ENCODE measurements around the gene SLC12A8. TPM values are rescaled to one million over a fixed set of nuclear protein-coding genes. Genes with fewer than 3 reads are reported as not detected.

The SLC12A8 gene
- total RNA-seq, 1 experiment from 2014 or later: 4.8 TPM

- peak; percentile 78 for DNase-seq (ENCODE audit: low read depth)
These were observed 132.9 kb downstream of the SLC12A8 start for GRCh38 chr3:125079675-125080045.

DNA sequence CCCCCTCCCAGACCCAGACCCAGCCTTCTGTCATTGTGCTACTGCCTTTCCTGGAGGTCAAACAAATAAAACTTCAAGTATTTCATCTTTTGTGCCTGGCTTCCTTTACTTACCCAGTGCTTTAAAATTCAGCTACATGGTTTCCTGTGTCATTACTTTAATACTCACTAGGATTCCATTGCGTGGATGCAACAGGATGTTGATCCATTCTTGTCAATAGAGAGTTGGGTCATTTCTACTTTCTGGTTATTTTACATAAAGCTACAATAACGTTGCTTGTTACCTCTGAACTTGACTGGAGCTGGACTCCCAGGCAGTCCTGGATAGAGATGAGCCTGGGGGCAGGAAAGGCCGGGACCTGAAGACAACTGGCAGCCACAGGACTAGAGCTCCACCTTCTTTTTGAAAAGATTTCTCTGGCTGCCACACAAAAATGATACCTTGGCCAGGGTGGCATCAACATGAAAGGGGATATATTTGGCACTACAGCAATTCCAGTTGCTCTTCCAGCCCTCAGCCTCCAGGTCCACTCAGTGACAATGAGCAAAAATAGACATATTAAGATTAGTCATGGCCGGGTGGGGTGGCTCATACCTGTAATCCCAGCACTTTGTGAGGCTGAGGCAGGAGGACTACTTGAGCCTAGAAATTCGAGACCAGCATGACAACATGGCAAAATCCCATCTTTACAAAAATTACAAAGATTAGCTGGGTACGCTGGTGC is 133.4 kb downstream of the SLC12A8 start:
- no peak for DNase-seq (ENCODE audit: low read depth)

DNA sequence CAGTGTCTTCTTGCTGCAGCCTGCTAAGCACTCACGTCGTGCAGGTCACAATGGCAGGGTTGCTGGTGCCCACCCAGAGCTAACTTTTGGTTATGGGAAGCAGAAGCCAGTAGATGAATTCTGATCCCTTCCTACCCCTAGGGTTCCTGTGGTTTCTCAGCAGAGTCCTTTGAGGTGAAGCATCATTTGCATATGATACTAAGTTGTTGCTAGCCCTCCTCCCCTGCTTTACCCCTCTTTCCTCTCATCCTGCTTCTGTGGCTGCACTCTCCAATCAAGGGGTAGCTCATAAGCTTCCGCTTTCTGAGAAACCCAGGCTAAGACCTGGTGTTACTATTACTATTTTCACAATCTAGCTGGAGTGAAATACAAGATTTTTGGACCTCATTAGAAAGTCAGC is 134.7 kb downstream of the SLC12A8 start:
- no peak for DNase-seq (ENCODE audit: low read depth)

DNA sequence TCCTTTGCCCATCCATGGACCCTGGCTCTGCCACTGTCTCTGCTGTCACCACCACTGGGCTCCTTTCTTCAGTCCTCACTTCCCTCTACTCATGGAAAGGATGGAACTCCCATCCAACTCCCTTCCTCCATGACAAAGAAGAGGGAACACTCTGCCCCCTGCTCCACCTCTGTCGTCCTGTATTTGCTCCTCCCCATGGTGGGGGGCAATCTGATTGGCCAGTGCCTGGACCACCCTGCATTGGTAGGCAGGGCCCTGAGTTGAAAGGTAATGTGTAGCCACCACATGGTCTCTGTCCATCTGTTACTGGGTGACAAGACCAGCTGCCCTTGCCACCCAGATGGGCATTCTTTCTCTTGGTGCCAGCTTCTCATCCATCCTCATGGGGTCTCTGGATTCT is 136.1 kb downstream of the SLC12A8 start:
- DNase-seq (ENCODE audit: low read depth): no peak

GRCh38 chr3:125075738-125076137 is 136.8 kb downstream of the SLC12A8 start:
- DNase-seq (ENCODE audit: low read depth): no peak

GRCh38 chr3:125073390-125073905 is 139.1 kb downstream of the SLC12A8 start:
- DNase-seq (ENCODE audit: low read depth): no peak

DNA sequence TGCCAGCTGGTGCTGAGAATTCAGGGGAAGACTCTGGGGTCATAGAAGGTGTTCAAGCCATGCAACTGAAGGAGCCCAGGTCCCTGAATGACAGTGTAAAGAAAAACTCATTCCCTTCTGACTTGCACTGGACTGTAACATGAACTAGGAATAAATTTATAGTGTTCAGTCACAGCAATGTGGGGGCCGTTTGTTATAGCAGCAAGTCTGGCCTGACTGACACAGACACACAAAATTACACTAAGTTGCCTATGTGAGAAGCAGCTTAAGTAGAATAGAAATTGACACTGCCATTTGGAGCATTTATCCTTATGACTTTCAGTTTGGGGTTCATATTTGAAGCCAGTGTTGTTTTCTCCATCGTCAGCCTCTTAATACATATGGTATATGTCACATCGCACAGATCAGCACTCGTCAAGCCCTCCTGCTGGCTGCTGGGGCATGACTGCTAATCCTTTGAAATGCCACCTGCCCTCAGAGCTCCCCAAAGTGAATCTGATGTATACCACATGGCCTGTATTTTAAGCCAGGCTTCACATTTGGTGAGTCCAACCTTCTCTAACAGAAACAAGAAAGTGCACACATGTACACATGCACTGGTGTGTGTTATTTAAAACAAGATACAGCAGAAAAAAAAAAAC is 139.7 kb downstream of the SLC12A8 start:
- DNase-seq (ENCODE audit: low read depth): no peak

GRCh38 chr3:125072301-125072700 is 140.2 kb downstream of the SLC12A8 start:
- DNase-seq (ENCODE audit: low read depth): peak; percentile 84

GRCh38 chr3:125069968-125070745 is 142.4 kb downstream of the SLC12A8 start:
- DNase-seq (ENCODE audit: low read depth): no peak

GRCh38 chr3:125069452-125069851 is 143.1 kb downstream of the SLC12A8 start:
- no peak for DNase-seq (ENCODE audit: low read depth)

DNA sequence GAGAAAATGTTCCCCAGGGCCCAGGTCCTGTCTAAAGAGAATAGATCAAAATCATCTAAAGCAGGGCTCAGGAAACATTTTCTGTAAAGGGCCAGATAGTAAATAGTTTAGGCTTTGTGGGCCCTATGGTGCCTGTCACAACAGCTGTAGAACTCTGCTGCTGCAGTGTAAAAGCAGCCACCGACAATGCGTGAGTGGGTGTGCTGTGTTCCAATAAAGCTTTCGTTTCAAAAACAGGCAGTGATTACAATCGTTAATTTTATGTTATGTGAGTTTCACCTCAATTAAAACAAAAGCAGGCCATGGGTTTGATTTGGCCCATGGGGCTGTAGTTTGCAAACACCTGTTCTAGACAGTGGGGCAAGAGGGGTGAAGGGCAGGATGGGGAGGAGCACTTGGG is 144.3 kb downstream of the SLC12A8 start:
- DNase-seq (ENCODE audit: low read depth): no peak

DNA sequence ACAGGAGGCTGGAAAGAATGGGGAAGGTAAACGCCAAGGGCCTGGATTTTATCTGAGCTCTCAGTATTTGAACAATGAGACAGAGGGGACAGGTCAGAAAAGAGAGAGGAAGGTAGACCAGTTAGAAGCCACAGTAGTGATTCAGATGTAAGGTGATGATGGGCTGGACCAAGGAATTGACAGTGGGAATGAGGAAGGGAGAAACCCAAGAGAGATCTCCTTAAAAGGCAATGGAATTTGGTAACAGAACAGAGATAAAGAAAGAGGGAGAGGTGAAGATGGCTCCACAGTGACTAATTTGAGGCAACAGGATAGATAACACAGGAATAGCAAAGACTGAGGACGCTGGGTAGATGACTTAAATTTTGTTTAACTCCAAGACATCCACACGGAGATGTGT is 145.3 kb downstream of the SLC12A8 start:
- peak; percentile 45 for DNase-seq (ENCODE audit: low read depth)

DNA sequence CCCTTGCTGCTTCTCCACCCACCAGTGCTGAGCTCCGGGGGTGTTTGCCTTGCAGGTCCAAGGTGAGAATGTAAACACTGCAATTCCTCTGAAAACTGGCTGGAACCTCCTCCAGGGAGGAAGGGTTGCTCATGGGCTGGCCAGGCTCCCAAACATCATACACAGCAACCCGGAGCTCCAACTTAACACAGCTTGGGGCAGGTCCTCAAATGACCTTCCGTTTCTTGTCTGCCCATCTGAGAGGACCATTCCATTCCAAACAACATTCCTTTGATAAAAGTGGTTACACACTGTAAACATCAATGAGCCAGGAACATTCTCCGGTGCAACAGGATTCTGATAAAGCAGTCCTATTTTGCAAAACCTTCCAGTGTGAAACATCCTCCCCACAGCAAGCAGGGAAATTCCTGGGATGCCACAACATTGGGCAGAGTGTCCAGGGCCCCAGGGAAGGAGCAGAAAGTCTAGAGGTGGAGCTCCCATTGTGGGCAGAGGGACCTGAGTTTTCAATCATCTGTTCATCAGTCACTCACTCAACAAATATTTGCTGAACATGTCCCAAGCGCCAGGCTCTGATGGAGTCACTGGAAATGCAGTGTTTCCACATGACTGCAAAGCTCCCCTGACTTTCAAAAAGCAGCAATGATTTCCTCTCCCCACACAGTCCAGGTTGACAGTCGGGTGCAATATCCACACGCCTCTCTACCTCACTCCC is 149.5 kb downstream of the SLC12A8 start:
- DNase-seq (ENCODE audit: low read depth): peak; percentile 97

DNA sequence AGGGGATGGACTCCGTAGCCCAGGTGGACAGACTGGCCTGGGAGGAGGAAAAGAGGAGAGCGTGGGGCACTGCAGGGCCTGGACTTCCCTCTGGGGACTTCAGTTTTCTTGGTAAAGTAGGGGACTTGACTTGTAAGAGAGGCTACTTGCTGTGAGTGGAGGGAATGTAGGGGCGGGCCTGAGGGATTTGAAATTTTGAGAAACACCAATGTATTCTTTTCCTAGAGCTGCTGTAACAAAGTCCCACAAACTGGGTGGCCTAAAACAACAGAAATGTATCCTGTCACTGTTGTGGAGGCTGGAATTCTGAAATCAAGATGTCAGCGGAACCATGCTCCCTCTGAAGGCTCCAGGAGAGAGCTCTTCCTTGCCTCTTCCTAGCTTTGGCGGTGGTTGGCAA is 150.9 kb downstream of the SLC12A8 start:
- no peak for DNase-seq (ENCODE audit: low read depth)

- DNase-seq (ENCODE audit: low read depth): no peak
These were observed 151.4 kb downstream of the SLC12A8 start for GRCh38 chr3:125061170-125061569.

- no peak for DNase-seq (ENCODE audit: low read depth)
These were observed 152.9 kb downstream of the SLC12A8 start for GRCh38 chr3:125059488-125060245.

DNA sequence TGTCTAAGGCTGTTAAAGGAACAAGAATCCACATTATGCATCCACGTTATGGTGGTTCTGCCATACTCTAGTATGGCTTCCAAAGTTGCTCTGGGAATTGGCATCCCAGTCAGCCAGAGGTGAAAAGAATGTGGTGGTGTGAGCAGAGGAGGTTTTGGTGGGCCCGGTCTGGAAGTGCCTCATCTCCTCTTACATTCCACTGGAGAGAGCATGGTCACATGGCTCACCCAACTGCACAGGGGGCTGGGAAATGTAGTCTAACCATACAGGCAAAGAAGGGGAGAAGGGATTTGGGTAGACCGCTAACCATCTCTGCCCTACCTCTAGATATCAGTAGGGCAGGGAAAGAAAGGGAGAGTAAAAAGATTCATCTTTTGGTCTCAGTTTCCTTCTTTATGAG is 153.6 kb downstream of the SLC12A8 start:
- no peak for DNase-seq (ENCODE audit: low read depth)

DNA sequence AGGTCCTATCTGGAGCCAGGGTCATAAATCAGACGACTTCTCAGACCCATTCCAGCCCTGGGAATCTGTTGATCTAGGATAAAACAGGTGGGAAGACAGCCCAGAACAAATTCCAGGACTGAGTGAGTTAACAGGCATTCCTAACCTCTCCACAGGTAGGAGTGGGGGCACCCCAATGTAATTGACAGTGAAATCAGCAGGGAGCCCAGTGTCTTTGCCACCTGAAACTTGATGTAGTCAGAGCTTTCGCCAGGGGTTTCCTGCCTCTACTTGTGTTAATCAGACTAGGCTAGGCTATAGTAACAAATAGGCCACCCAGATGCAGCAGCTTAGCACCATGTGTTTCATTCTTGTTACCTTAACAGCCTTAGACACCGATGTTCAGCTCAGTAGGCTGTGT is 154.0 kb downstream of the SLC12A8 start:
- no peak for DNase-seq (ENCODE audit: low read depth)

DNA sequence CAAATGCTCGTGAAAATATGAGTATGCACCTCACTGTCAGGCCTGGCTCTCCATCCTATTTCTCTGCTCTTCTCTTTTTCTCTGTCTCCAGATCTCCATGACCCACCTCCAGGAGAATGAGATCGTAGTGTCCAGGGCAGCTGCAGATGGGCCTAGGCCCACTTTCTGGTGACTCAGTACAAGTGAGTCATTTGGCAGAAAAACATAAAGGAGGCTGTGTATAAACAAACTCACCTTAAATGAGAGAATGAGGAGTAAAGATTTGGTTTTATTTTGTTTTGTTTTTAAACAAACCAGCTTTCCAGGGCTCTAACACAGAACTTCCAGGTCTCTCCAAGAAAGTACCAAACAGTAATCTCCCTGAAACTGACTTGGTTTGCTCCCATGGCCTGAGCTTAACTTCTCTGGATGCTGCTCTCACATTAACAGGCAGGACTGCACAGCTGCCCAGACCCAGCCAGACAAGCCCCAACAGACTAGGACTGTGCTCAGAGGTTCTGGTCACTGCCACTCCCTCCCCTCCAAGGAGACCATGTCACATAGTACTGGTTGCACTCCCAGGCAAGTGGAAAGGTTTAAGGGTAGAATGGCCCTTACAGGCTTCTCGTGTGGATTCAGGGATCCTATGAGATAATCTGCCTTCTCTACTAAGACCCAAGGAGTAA is 155.2 kb downstream of the SLC12A8 start:
- peak; percentile 93 for DNase-seq (ENCODE audit: low read depth)
